ENCODE data around the gene BMP6.

DNA sequence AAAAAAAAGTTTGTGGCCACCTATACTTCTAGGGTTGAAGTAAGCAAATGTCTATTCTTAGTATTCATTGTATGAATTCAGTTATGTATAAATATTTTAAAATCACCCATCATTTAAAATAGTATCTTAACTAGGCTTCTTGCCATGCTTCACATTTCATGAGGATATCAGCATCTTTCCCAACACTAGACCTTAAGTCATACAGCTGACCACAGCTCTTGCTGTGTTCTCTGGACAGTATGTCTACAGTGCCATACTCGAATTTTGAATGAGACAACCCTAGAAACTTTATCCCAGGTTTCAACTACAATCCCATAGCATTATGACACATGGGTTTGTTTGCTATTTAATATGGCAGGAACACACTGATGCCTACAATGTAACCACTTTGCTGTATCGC is 179.5 kb downstream of the BMP6 start:
- no peak for TF ChIP-seq EZH2 (IDR thresholded peaks at IDR 0.05; ENCODE audit: insufficient read depth, poor library complexity, severe bottlenecking)
- TF ChIP-seq EZH2phosphoT487 (IDR thresholded peaks at IDR 0.05; ENCODE audit: insufficient read depth, low read depth) = no peak
